ENCODE measurements around the gene IP6K2.
"Not testable (repeated sequence)": the region's sequence is repeated elsewhere in the genome, so short reads cannot be mapped to it uniquely, and the experiment has no call there.

The IP6K2 gene

GRCh38 chr3:48727511-48727910, 10.5 kb upstream of the IP6K2 start:
- DNase-seq (ENCODE audit: low read depth, low spot score), result no peak

- not testable (repeated sequence) for DNase-seq (ENCODE audit: low read depth, low spot score)
Measured at GRCh38 chr3:48725185-48725855, 8.3 kb upstream of the IP6K2 start.

- DNase-seq (ENCODE audit: low read depth, low spot score), result no peak
Measured at GRCh38 chr3:48723725-48724124, 6.7 kb upstream of the IP6K2 start.

GRCh38 chr3:48723293-48723692, 6.3 kb upstream of the IP6K2 start:
- not testable (repeated sequence) for DNase-seq (ENCODE audit: low read depth, low spot score)

GRCh38 chr3:48716508-48716981, 476 bp downstream of the IP6K2 start:
- DNase-seq (ENCODE audit: low read depth, low spot score), result no peak

GRCh38 chr3:48715174-48715800, 1.7 kb downstream of the IP6K2 start:
- no peak for DNase-seq (ENCODE audit: low read depth, low spot score)

GRCh38 chr3:48711727-48712126, 5.3 kb downstream of the IP6K2 start:
- DNase-seq (ENCODE audit: low read depth, low spot score), result no peak

- DNase-seq (ENCODE audit: low read depth, low spot score), result no peak
Measured at GRCh38 chr3:48709051-48709461, 8.0 kb downstream of the IP6K2 start.

- no peak for DNase-seq (ENCODE audit: low read depth, low spot score)
Measured at GRCh38 chr3:48708481-48708889, 8.5 kb downstream of the IP6K2 start.

- no peak for DNase-seq (ENCODE audit: low read depth, low spot score)
Measured at GRCh38 chr3:48707157-48707556, 9.9 kb downstream of the IP6K2 start.

GRCh38 chr3:48702320-48702920, 14.6 kb downstream of the IP6K2 start:
- DNase-seq (ENCODE audit: low read depth, low spot score), result no peak

GRCh38 chr3:48700731-48701405, 16.2 kb downstream of the IP6K2 start:
- no peak for DNase-seq (ENCODE audit: low read depth, low spot score)

- DNase-seq (ENCODE audit: low read depth, low spot score), result no peak
Measured at GRCh38 chr3:48698891-48699290, 18.1 kb downstream of the IP6K2 start.

GRCh38 chr3:48697952-48698351, 19.1 kb downstream of the IP6K2 start:
- no peak for DNase-seq (ENCODE audit: low read depth, low spot score)

- DNase-seq (ENCODE audit: low read depth, low spot score), result no peak
Measured at GRCh38 chr3:48696601-48697000, 20.4 kb downstream of the IP6K2 start.

GRCh38 chr3:48696156-48696555, 20.9 kb downstream of the IP6K2 start:
- DNase-seq (ENCODE audit: low read depth, low spot score), result no peak

- no peak for DNase-seq (ENCODE audit: low read depth, low spot score)
Measured at GRCh38 chr3:48695393-48695753, 21.6 kb downstream of the IP6K2 start.

GRCh38 chr3:48694610-48695392, 22.2 kb downstream of the IP6K2 start:
- DNase-seq (ENCODE audit: low read depth, low spot score), result no peak

- DNase-seq (ENCODE audit: low read depth, low spot score), result no peak
Measured at GRCh38 chr3:48693826-48694225, 23.2 kb downstream of the IP6K2 start.

GRCh38 chr3:48692551-48692950, 24.5 kb downstream of the IP6K2 start:
- DNase-seq (ENCODE audit: low read depth, low spot score), result no peak

- DNase-seq (ENCODE audit: low read depth, low spot score), result no peak
Measured at GRCh38 chr3:48690846-48691458, 26.1 kb downstream of the IP6K2 start.
